C4-2B (cell line): Measurements from ENCODE around the gene PTAFR.

ENCODE experiments used
- H3K27ac ChIP-seq: fragments of 450-650 bp; 2 replicates; pipeline ENCODE4 v1.5.1; 2017
- CTCF ChIP-seq: fragments of 450-650 bp; conservative IDR thresholded peaks from 2 replicates; pipeline ENCODE4 v1.5.1; 2017; ENCODE audit warnings: mild to moderate bottlenecking
- ZFX ChIP-seq: fragments of 450-650 bp; IDR thresholded peaks from 2 replicates; pipeline ENCODE4 v1.6.1; 2017

The PTAFR gene

DNA sequence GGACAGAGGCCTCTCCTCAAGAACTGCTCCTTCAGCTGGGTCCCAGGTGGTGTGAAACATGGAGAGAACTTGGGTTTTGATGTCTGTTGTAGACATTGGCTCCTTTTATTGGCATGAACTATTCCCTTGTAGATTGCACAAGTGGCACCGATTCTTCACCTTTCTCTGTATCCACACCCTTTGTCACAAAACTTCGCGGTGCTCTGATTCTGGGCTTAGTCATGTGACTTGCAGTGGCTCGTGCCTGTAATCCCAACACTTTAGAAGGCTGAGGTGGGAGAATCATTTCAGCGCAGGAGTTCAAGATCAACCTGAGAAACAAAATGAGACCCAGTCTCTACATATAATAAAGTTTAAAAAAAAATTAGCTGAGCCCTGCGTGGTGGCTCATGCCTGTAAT lies 45.6 kb downstream of the PTAFR start:
- TF ChIP-seq CTCF (no peak), ZFX (no peak)
- H3K27ac ChIP-seq, result no peak overlapping the region

- TF ChIP-seq ZFX (no peak), CTCF (no peak)
Measured at GRCh38 chr1:28129150-28129549, 47.3 kb downstream of the PTAFR start.

DNA sequence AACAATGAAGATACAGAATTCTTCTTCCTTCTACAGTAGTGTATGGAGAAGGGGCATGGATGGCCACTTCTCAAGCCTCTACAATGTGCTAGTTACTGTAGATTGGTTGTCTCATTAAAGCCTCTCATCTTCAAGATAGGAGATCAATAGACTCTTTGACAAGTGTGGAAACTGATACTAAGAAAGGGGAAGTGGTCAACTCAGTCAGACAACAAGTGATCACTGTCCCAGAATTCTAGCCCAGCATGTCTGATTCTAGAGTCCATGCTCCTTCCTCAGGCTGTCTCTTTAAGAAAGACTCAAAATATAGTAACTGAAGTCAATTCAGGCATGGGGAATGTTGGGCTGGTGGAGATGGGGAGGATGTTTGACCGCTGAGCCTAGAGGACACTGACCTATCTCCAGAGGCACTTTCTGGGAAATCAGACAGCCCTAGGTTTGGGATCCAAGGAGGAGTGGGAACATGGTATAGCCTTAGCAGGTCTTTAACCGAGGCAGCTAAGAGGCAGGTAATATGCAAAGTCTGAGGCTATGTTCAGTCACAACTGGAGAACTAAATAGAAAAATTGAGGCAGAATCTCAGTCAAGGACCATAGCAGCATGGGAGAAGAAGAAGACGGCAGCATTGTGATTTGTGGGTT lies 48.8 kb downstream of the PTAFR start:
- H3K27ac ChIP-seq, result no peak overlapping the region
- TF ChIP-seq ZFX (no peak), CTCF (no peak)

More at GRCh38 chr1:28129150-28129549, 47.3 kb downstream of the PTAFR start:
- H3K27ac ChIP-seq, result no peak overlapping the region

DNA sequence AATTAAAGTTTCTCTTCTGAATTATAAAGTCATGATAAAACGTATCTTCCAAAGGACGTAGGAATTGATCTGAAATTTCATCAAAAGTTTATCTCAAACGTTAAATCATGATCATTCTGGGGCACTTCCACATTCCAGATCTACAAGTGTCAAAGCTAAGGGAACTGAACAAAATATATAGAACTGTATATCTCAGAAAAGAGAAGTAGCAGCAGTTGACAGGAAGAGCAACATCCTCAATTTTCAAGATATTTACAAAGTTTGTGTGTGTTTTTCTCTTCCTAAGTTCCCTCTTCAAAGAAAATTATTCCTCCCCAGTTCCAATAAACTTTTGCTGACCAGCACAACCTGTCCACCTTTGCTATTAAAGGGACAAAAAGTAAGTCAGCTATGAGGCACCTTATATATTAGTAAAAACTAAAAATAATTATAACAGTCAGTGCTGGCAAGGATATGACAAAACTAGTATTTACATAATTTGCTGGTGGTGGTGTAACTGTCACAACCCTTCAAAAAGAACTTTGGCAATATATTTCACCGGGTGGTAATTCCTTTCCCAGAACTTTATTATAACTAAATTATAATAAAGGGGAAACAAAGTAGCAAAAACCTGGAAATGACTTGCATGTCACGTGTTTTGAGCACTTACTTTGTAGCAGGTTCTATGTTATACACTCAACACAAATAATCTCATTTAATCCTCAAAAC lies 49.6 kb downstream of the PTAFR start:
- no peak overlapping the region for H3K27ac ChIP-seq
- TF ChIP-seq ZFX (no peak), CTCF (no peak)

DNA sequence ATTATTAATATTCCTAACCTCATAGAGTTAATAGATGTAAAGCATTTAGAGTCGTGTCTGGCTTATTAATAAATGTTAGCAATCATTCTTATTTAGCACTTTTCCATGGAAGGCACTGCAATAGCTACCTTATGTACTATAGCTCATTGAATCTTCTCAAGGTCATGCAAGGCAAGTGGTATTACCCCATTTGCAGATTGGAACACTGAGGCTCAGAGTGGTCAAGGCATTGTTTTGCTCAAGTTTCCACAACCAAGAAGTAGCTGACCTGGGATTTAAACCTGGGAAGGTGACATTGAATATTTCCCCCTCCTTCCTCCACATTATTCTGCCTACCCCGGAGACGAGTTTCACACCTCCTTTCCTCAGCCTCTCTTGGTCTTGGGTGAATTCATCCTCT lies 50.3 kb downstream of the PTAFR start:
- TF ChIP-seq CTCF (no peak), ZFX (no peak)
- H3K27ac ChIP-seq, result no peak overlapping the region

DNA sequence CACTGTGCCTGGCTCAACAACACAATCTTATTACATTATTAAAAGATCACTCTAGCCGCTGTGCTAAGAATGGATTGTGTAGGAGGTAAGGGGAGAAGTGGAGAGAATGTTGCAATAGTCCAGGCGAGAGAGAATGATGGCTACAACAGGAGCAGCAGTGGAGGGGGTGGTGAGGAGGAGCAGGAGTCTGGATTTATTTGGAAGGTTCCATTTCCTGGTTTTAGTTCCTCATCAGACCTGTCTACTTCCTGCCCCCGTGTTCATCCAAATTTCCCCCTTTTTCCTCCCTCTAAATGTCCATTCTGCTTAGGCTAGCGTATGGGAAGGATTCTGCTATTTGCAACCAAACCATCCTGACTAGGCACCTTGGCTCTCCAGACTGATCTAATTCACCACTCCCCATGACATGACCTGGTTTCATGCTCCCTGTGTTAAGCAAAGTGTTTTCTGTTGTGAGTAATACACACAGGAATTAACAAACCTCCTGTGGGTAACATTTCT lies 53.0 kb downstream of the PTAFR start:
- TF ChIP-seq CTCF (no peak), ZFX (no peak)
- H3K27ac ChIP-seq, result no peak overlapping the region

GRCh38 chr1:28122183-28122582 lies 54.3 kb downstream of the PTAFR start:
- no peak for TF ChIP-seq ZFX
- TF ChIP-seq CTCF, result no peak
- no peak overlapping the region for H3K27ac ChIP-seq
